ENCODE measurements around the gene CD34. TPM values are rescaled to one million over a fixed set of nuclear protein-coding genes. Genes with fewer than 3 reads are reported as not detected.

CD34 gene
- polyA plus RNA-seq, 1 donor from 2014 or later = not detected

- no peaks in the 10 kb centered on the region for H3K9me3 ChIP-seq (ENCODE audit: low read length)
- H3K4me3 ChIP-seq (ENCODE audit: low read length) = no peak overlapping the region
- no peaks in the 10 kb centered on the region for H3K9me2 ChIP-seq (ENCODE audit: insufficient read depth, low read length)
- H3K36me3 ChIP-seq (ENCODE audit: insufficient read depth, low read length) = no peaks in the 10 kb centered on the region
- TF ChIP-seq MXI1 (conservative IDR thresholded peaks at IDR 0.05; ENCODE audit: poor library complexity, severe bottlenecking) = no peak
- H3F3A ChIP-seq (ENCODE audit: insufficient read depth, low read length, poor library complexity, severe bottlenecking) = no peaks in the 10 kb centered on the region
- no peaks in the 10 kb centered on the region for H4K20me1 ChIP-seq (ENCODE audit: insufficient read depth)
- H3K27me3 ChIP-seq (ENCODE audit: insufficient read depth, low read depth, low read length) = no peaks in the 10 kb centered on the region
- H3K27ac ChIP-seq (ENCODE audit: low read length) = no peak overlapping the region
- H2AFZ ChIP-seq (ENCODE audit: low read depth, low read length) = no peak overlapping the region
- no peak overlapping the region for H3K4me2 ChIP-seq (ENCODE audit: low read length)
- H3K79me2 ChIP-seq (replicated peaks; ENCODE audit: insufficient read depth, low read length) = peaks cover 4% of the 10 kb centered on the region
- no peak overlapping the region for H3K9ac ChIP-seq (ENCODE audit: low read length)
Observed at GRCh38 chr1:207871117-207871649, 39.7 kb downstream of the CD34 start.

GRCh38 chr1:207870306-207871031 is 40.5 kb downstream of the CD34 start:
- Histone ChIP-seq H3K36me3 (ENCODE audit: insufficient read depth, low read length) (no peaks in the 10 kb centered on the region), H3K9me3 (ENCODE audit: low read length) (no peaks in the 10 kb centered on the region), H2AFZ (ENCODE audit: low read depth, low read length) (no peak overlapping the region), H3K4me2 (ENCODE audit: low read length) (no peak overlapping the region), H3K27ac (ENCODE audit: low read length) (no peak overlapping the region), H3K9me2 (ENCODE audit: insufficient read depth, low read length) (no peaks in the 10 kb centered on the region), H3F3A (ENCODE audit: insufficient read depth, low read length, poor library complexity, severe bottlenecking) (no peaks in the 10 kb centered on the region), H3K4me3 (ENCODE audit: low read length) (no peak overlapping the region), H3K9ac (ENCODE audit: low read length) (no peak overlapping the region), H3K79me2 (replicated peaks; ENCODE audit: insufficient read depth, low read length) (peaks cover 4% of the 10 kb centered on the region), H3K27me3 (ENCODE audit: insufficient read depth, low read depth, low read length) (no peaks in the 10 kb centered on the region), H4K20me1 (ENCODE audit: insufficient read depth) (no peaks in the 10 kb centered on the region)
- TF ChIP-seq MXI1 (conservative IDR thresholded peaks at IDR 0.05; ENCODE audit: poor library complexity, severe bottlenecking) (no peak), CTCF (IDR thresholded peaks at IDR 0.05; ENCODE audit: poor library complexity, severe bottlenecking) (no peak), POLR2AphosphoS5 (IDR thresholded peaks at IDR 0.05) (no peak), TAF1 (IDR thresholded peaks at IDR 0.05; ENCODE audit: low read depth) (no peak), RAD21 (conservative IDR thresholded peaks at IDR 0.05) (no peak), SMC3 (conservative IDR thresholded peaks at IDR 0.05; ENCODE audit: poor library complexity) (no peak), REST (IDR thresholded peaks at IDR 0.05; ENCODE audit: borderline replicate concordance) (no peak), EP300 (conservative IDR thresholded peaks at IDR 0.05; ENCODE audit: poor library complexity, severe bottlenecking) (no peak), EZH2 (IDR thresholded peaks at IDR 0.05; ENCODE audit: borderline replicate concordance, insufficient read depth, low read length, poor library complexity, severe bottlenecking) (no peak)

Measured in neural cell (in vitro differentiated cells).